RWPE1 (cell line): ENCODE data around the gene STK32C.

Experiments
- CTCF ChIA-PET: fragments of 350-600 bp; sonication (Branson Sonifier 250); formaldehyde crosslinking; extraction: SDS; loops from one replicate; lab custom pipeline; 2021; lab: Yijun Ruan, JAX
- POLR2A ChIA-PET: fragments of 400-600 bp; formaldehyde crosslinking; extraction: SDS; loops from one replicate; lab custom pipeline; 2020; ENCODE audit warnings: antibody characterized with exemption; ENCODE audit not compliant: low non-redundant PET; lab: Yijun Ruan, JAX
- DNase-seq: peaks from one replicate; pipeline ENCODE4 v3.0.0; 2012; ENCODE audit warnings: low spot score
- H3K27ac ChIP-seq: fragments of 450-650 bp; 2 replicates; pipeline ENCODE4 v1.5.1; 2017
- TF ChIP-seq, protein P1 (sequence below): fragments of 450-650 bp; conservative IDR thresholded peaks from 2 replicates; pipeline ENCODE4 v1.5.1; 2017; ENCODE audit warnings: low read depth, mild to moderate bottlenecking

Gene STK32C

DNA sequence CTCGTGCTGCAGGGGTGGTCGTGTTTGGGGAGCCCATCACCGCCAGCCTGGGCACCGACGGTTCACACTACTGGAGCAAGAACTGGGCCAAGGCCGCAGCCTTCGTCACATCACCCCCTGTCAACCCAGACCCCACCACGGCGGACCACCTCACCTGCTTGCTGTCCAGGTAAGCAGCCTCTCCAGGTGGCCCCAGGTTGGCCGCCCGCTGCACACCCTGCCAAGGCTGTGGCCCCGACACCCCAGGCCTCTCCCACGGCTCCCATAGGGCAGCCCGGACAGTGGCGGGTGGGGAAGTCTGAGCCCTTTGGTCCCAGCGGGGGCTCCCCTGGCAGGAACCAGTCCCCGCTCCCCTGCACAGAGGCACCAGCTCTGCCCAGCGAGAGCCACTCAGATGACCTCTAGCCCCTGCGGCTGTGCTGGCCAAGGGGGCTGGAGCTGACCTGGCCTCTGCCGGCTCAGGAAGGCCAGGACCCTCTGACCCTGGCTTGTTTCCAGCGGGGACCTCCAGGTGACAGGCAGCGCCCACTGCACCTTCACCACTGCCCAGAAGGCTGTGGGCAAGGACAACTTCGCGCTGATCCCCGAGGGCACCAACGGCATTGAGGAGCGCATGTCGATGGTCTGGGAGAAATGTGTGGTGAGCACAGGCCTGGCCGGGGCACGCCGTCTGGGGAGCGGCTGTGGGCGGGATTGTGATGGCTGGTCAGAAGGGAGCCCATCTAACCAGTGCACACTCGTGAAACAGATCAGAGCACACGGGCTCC, 107.2 kb downstream of the STK32C start:
- ChIA-PET CTCF (no interaction called here), POLR2A (no interaction called here)
- DNase-seq: no peak
- H3K27ac ChIP-seq: no peak overlapping the region
- TF ChIP-seq, protein P1, sequence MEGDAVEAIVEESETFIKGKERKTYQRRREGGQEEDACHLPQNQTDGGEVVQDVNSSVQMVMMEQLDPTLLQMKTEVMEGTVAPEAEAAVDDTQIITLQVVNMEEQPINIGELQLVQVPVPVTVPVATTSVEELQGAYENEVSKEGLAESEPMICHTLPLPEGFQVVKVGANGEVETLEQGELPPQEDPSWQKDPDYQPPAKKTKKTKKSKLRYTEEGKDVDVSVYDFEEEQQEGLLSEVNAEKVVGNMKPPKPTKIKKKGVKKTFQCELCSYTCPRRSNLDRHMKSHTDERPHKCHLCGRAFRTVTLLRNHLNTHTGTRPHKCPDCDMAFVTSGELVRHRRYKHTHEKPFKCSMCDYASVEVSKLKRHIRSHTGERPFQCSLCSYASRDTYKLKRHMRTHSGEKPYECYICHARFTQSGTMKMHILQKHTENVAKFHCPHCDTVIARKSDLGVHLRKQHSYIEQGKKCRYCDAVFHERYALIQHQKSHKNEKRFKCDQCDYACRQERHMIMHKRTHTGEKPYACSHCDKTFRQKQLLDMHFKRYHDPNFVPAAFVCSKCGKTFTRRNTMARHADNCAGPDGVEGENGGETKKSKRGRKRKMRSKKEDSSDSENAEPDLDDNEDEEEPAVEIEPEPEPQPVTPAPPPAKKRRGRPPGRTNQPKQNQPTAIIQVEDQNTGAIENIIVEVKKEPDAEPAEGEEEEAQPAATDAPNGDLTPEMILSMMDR: no peak

DNA sequence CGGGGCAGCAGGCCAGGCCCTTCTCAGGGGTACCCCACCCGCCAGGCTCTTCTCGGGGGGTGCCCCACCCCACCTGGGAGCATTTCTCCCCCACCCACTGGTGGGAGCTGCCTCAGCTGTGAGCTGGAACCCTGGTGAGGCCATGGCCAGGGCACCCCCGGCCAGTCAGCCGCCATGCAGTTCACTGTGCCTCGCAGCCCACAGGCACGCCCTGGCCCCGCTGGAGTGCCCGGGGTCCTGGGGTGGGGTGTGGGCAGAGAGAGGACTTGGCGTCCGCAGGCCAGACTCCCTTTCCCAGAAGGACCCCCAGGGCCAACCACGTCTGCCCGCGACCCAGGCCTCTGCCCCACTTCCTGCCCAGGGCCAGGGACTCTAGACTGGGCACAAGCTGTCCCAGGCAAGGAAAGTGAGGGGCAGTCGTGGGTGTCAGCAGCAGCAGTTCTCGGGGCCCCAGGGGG, 107.9 kb downstream of the STK32C start:
- POLR2A ChIA-PET: no interaction called here
- no peak for DNase-seq
- H3K27ac ChIP-seq: no peak overlapping the region
- CTCF ChIA-PET: no interaction called here
- TF ChIP-seq, protein P1: no peak

DNA sequence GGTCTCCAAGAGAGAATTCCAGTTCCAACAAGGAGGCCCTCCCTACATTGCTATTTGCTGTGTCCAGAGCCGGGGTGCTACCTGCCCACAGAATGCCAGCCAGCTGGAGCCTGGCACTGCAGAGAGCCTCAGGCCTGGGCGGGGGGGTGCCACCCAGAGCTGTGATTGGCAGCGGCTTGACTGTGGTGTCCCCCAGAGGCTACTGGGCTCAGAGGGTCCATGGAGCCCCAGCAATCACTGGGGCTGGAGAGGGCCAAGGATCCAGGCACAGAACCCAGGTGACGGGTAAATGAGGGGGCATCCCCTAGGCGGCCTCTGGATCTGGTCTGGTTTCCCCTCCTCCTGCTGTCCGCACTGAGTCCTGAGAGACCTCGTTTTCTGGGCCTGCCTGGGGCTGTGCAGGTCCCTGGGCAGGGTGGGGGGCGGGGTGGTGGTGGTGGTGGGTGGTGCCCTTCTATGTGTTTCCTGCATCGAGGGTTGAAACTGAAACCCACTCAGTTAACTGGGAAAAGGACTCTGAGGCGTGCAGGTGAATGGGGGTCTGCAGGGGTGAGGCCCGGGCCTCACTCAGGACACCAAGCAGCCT, 108.4 kb downstream of the STK32C start:
- POLR2A ChIA-PET: no interaction called here
- TF ChIP-seq, protein P1: no peak
- CTCF ChIA-PET: no interaction called here
- no peak overlapping the region for H3K27ac ChIP-seq
- DNase-seq: no peak

DNA sequence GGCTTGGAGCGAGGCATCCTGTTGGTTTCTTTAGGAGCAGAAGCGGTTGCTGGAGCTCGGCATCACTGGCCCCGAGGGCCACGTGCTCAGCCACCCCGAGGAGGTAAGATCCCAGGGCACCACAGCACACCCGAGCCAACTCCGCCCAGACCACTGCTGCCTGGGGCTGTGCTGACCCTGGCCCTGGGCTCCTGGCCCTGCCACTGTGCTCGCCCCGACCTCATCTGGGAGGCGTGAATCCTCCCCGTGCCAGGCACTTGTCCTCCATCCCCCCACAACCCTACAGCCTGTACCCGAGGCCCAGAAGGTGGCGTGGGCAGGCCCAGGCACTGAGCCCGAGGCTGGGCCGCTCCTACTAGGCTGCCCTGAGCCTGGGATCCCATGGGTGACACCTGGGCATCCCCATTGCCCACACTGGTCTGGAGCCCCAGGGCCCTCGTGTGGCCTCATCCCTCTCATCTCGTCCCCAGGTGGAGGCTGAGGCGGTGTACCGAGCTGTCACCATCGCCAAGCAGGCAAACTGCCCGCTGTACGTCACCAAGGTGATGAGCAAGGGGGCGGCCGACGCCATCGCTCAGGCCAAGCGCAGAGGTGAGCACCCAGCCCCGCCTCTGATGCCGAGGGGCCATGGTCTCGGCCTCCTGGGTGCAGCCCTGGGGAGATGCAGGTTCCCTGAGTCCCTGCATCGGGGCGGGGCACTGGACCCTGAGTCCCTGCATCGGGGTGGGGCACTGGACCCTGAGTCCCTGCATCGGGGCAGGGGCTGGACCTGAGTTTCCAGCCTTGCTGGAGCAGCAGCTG, 109.2 kb downstream of the STK32C start:
- CTCF ChIA-PET: interaction anchor here (0.5 kb wide), 1 partner anchor 51 kb away, joined by 3 read pairs; no protein-coding TSS in a partner anchor
- POLR2A ChIA-PET: no interaction called here
- no peak overlapping the region for H3K27ac ChIP-seq
- TF ChIP-seq, protein P1: no peak
- DNase-seq: no peak

DNA sequence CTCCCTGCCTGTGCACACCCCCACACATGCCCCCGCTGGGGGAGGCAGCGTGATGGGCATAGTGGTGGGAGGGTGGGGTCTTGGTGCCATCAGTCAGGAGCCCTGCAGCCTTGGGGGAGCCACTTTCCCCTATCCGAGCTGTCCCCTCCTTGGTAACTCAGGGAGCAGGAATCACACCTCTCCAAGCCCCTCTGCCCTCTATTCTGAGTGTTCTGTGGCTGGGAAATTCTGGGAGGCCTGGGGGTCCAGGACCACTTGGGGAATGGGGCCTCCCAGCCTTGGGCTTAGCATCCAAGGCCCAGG, 109.7 kb downstream of the STK32C start:
- TF ChIP-seq, protein P1: no peak
- POLR2A ChIA-PET: no interaction called here
- no peak overlapping the region for H3K27ac ChIP-seq
- CTCF ChIA-PET: no interaction called here
- no peak for DNase-seq

DNA sequence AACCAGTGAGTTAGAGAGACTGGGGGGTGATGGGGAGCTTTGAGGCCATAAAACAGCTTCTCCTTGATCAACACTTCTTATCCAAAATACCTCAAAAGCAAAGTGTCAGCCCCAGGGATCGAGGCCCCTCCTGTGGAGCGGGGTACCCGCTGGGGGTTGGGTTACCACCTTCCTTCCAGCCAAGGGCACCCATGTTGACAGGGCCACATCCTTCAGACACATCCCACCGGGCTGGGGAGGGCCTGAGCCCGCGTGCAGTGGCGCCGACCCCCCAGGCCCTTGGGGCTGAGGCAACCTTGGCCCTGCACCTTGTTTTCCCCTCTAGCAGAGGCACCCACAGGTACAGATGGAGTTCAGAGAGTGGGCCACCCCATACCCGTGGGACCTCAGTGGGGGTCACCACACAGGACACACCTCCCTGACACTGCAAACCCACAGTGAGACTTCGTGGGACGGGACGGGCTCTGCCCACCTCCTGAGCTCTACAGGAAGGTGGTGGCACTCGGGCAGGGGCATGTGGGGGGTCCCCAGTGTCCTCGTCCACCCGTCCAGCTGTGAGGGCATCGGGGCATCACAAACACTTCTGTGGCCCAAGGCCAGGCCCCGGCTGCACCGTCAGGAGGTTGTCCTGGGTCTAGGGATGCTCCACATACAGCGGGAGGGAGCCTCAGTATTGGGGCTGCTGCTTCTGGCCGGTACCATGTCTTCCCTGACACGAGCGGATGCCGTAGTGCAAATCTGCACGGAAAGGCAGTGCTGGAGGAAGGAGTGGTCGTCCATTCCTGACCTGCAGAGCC, 110.3 kb downstream of the STK32C start:
- POLR2A ChIA-PET: no interaction called here
- TF ChIP-seq, protein P1: no peak
- CTCF ChIA-PET: interaction anchor here (0.7 kb wide), 1 partner anchor 257 kb away, joined by 3 read pairs; no protein-coding TSS in a partner anchor
- DNase-seq: no peak
- H3K27ac ChIP-seq: no peak overlapping the region
